ENCODE results near the gene GIMAP5. TPM values are rescaled to one million over a fixed set of nuclear protein-coding genes. Genes with fewer than 3 reads are reported as not detected.

The GIMAP5 gene
- total RNA-seq, 1 donor from 2014 or later: 220 TPM

DNA sequence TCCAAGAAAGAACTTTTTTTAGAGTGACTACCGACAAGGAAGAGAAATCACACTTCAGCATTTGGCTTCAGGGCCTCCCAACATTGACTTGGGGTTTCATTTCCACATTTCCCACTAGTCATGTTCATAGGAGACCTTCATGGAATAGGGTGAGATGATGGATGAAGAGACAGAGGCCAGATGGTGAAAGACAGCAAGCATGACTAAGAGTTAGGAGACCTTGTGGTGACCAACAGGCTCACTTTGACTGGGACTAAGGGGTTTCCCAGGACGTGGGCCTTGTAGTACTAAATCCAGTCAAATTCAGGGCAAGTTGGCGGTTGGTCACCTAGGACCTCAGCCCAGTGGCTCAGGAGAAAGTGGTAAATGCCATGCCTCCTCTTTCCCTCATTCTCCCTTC, 3.0 kb upstream of the GIMAP5 start:
- TF ChIP-seq, protein P1, sequence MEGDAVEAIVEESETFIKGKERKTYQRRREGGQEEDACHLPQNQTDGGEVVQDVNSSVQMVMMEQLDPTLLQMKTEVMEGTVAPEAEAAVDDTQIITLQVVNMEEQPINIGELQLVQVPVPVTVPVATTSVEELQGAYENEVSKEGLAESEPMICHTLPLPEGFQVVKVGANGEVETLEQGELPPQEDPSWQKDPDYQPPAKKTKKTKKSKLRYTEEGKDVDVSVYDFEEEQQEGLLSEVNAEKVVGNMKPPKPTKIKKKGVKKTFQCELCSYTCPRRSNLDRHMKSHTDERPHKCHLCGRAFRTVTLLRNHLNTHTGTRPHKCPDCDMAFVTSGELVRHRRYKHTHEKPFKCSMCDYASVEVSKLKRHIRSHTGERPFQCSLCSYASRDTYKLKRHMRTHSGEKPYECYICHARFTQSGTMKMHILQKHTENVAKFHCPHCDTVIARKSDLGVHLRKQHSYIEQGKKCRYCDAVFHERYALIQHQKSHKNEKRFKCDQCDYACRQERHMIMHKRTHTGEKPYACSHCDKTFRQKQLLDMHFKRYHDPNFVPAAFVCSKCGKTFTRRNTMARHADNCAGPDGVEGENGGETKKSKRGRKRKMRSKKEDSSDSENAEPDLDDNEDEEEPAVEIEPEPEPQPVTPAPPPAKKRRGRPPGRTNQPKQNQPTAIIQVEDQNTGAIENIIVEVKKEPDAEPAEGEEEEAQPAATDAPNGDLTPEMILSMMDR (IDR thresholded peaks at IDR 0.05; ENCODE audit: unreplicated experiment): no peak
- no peaks in the 10 kb centered on the region for H3K9me3 Mint-ChIP-seq (ENCODE audit: unreplicated experiment)
- H3K4me3 Mint-ChIP-seq (ENCODE audit: unreplicated experiment): no peak overlapping the region

DNA sequence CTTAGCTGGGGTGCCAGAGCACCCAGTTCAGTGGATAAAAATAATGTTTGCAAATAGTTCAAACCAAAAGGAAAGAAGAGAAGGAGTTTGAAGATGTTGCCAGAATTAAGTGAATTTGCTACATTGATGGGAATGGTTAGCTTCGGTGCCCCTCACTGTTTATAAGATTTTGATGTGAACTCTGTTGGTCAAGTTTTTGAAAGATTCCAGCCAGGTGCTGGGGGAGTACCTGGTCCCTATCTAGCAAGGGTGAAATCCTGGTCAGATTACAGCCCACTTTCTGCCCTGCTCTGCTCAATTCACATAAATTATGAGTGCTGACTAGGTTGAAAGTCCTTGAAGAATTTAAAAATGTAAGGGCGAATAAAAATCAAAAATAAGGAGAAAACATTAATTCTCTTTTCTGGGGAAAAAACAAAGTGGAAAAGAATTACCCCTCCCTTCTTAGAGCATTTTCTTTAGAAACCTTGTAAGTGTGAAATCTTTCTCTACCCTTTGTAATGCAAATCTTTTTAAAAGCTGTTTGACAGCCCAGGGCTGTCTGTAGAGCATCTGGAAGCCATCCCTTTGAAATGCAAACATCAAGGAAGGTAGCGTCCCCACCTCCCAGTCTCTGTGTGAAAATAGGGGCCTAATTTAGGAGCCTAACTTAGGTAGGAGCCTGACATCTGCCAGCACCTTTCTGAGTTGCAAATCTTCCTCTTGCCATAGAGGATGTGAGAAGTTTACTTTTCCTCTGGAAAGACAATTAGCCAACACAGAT, 1.4 kb upstream of the GIMAP5 start:
- H3K4me3 Mint-ChIP-seq (ENCODE audit: unreplicated experiment): no peak overlapping the region
- peaks cover 34% of the 10 kb centered on the region for H3K36me3 Mint-ChIP-seq (ENCODE audit: low read depth, unreplicated experiment)
- no peaks in the 10 kb centered on the region for H3K9me3 Mint-ChIP-seq (ENCODE audit: unreplicated experiment)
- TF ChIP-seq, protein P1 (IDR thresholded peaks at IDR 0.05; ENCODE audit: unreplicated experiment): no peak
- H3K4me1 Mint-ChIP-seq (ENCODE audit: unreplicated experiment): peaks cover 54% of the 10 kb centered on the region
- H3K27me3 Mint-ChIP-seq (ENCODE audit: unreplicated experiment): peaks cover 3% of the 10 kb centered on the region
- H3K27ac Mint-ChIP-seq (ENCODE audit: unreplicated experiment): no peak overlapping the region
- DNase-seq (ENCODE audit: low spot score): no peak

More for the DNA sequence above, 3.0 kb upstream of the GIMAP5 start:
- no peak for DNase-seq (ENCODE audit: low spot score)
- peaks cover 21% of the 10 kb centered on the region for H3K36me3 Mint-ChIP-seq (ENCODE audit: low read depth, unreplicated experiment)
- peaks cover 4% of the 10 kb centered on the region for H3K27me3 Mint-ChIP-seq (ENCODE audit: unreplicated experiment)
- peaks cover 44% of the 10 kb centered on the region for H3K4me1 Mint-ChIP-seq (ENCODE audit: unreplicated experiment)
- H3K27ac Mint-ChIP-seq (ENCODE audit: unreplicated experiment): no peak overlapping the region

DNA sequence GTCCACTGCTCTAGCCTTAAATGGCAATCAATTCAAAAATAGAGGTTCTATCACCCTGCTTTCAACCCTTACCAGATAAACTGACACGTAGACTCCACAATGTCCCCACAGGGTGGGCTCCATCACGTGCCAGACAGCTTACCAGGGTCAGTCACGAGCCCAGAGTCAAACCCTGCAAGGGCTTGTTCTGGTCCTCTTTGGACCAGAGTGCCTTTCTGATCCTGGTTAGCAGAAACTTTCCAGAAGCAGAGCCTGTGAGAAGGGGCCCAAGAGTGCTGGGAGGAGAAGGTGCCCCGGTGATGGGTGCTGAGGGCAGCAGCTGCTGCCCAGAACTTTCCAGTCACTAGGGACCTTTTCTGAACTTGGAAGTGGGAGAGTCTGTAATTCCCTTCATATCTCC, 354 bp upstream of the GIMAP5 start:
- H3K36me3 Mint-ChIP-seq (ENCODE audit: low read depth, unreplicated experiment): peaks cover 45% of the 10 kb centered on the region
- no peak for DNase-seq (ENCODE audit: low spot score)
- peak overlapping the region; percentile 50 for H3K27ac Mint-ChIP-seq (ENCODE audit: unreplicated experiment)
- H3K4me3 Mint-ChIP-seq (ENCODE audit: unreplicated experiment): peak overlapping the region; percentile 94
- H3K27me3 Mint-ChIP-seq (ENCODE audit: unreplicated experiment): peaks cover 3% of the 10 kb centered on the region
- peaks cover 65% of the 10 kb centered on the region for H3K4me1 Mint-ChIP-seq (ENCODE audit: unreplicated experiment)
- TF ChIP-seq, protein P1 (IDR thresholded peaks at IDR 0.05; ENCODE audit: unreplicated experiment): no peak
- no peaks in the 10 kb centered on the region for H3K9me3 Mint-ChIP-seq (ENCODE audit: unreplicated experiment)

DNA sequence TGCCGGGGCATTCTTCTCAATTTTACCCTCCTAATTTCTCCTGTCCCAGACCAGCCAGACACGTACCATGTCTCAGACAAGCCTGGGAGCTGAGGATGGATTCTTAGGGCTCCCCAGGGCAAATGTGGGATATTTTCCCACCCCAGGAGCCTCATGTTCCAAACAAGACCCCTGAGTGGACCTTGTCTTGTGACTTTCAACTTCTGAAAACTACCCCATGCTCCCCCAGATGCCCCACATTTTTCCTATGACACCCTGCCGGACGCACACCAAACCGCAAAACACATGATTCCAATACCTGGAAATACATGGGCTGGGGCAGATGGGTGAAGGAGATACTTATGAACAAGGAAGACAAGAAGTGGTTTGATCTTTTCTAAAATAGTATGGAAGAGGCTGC, 874 bp downstream of the GIMAP5 start:
- H3K36me3 Mint-ChIP-seq (ENCODE audit: low read depth, unreplicated experiment): peaks cover 52% of the 10 kb centered on the region
- H3K4me1 Mint-ChIP-seq (ENCODE audit: unreplicated experiment): peaks cover 77% of the 10 kb centered on the region
- H3K27me3 Mint-ChIP-seq (ENCODE audit: unreplicated experiment): peaks cover 5% of the 10 kb centered on the region
- peak overlapping the region; percentile 94 for H3K4me3 Mint-ChIP-seq (ENCODE audit: unreplicated experiment)
- DNase-seq (ENCODE audit: low spot score): no peak
- H3K9me3 Mint-ChIP-seq (ENCODE audit: unreplicated experiment): peaks cover 4% of the 10 kb centered on the region
- peak overlapping the region; percentile 50 for H3K27ac Mint-ChIP-seq (ENCODE audit: unreplicated experiment)
- TF ChIP-seq, protein P1 (IDR thresholded peaks at IDR 0.05; ENCODE audit: unreplicated experiment): no peak

DNA sequence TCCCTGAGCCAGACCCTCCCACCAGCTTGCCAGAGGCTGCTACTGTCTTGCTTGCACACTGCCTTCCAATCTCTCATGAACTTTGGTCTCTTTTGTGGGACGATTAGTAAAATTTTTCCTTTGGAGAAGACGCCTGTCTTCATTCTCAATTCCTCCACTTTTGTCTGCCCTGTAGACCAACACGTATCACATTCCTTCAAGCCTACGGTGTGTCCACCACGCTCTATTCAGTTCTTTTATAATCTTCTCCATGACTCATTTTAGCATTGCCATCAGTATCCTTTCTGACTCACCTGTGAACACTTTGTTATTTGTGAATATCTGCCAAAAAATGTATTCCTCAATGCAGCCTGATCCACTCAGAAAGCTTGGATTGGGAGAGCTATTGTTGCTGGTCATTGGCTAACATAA, 1.4 kb downstream of the GIMAP5 start:
- peaks cover 82% of the 10 kb centered on the region for H3K4me1 Mint-ChIP-seq (ENCODE audit: unreplicated experiment)
- DNase-seq (ENCODE audit: low spot score): no peak
- peak overlapping the region; percentile 94 for H3K4me3 Mint-ChIP-seq (ENCODE audit: unreplicated experiment)
- H3K27me3 Mint-ChIP-seq (ENCODE audit: unreplicated experiment): peaks cover 5% of the 10 kb centered on the region
- H3K27ac Mint-ChIP-seq (ENCODE audit: unreplicated experiment): peak overlapping the region; percentile 50
- H3K36me3 Mint-ChIP-seq (ENCODE audit: low read depth, unreplicated experiment): peaks cover 54% of the 10 kb centered on the region
- H3K9me3 Mint-ChIP-seq (ENCODE audit: unreplicated experiment): peaks cover 4% of the 10 kb centered on the region
- TF ChIP-seq, protein P1 (IDR thresholded peaks at IDR 0.05; ENCODE audit: unreplicated experiment): no peak
